GM19438 (cell line): ENCODE measurements around the gene NT5DC1.

Source experiments
- ATAC-seq: cut with Tn5 transposase; IDR thresholded peaks from one replicate; pipeline ENCODE4 v1.9.1; 2021; ENCODE audit warnings: low read depth; ENCODE audit not compliant: unreplicated experiment

The NT5DC1 gene

DNA sequence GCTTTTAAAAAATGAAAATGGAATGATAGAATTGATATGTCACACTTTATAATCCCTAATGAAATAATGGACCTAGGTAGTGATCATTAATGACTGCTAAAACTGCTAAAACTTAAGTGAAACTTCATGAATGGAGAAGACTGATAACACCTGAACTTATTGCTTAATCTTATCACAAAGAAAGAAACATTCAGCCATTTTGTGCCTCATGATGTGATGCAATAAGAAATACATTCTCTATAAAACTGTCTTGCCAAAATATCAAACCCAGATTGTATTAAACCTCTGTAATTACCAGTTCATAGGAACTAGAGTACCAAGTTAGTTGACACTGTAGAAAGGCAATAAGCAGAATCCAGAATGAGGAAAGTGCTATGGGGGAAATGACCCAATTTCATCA lies 79.7 kb downstream of the NT5DC1 start:
- no peak for ATAC-seq

DNA sequence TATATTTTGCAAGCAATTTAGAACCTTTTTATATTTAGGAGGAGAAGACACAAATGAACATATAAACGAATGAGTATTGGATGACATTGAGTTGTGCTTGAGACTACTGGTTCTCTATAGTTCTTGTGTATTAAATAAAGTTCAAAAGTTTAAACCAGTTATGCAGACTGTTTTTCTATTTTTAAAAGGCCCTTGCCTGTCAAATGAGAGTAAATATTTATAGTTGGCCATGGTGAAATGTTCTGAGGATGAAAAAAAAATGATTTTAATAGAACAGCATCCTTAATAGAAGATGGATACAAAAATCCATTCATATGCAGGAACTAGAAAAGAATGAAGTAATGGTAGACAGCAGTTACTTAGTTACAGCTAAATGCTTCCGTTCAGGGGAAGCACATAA lies 88.8 kb downstream of the NT5DC1 start:
- ATAC-seq, result no peak

GRCh38 chr6:116190550-116190949 lies 89.9 kb downstream of the NT5DC1 start:
- no peak for ATAC-seq

- ATAC-seq, result no peak
Observed at GRCh38 chr6:116191881-116192280, 91.2 kb downstream of the NT5DC1 start.

GRCh38 chr6:116192786-116193185 lies 92.1 kb downstream of the NT5DC1 start:
- no peak for ATAC-seq

DNA sequence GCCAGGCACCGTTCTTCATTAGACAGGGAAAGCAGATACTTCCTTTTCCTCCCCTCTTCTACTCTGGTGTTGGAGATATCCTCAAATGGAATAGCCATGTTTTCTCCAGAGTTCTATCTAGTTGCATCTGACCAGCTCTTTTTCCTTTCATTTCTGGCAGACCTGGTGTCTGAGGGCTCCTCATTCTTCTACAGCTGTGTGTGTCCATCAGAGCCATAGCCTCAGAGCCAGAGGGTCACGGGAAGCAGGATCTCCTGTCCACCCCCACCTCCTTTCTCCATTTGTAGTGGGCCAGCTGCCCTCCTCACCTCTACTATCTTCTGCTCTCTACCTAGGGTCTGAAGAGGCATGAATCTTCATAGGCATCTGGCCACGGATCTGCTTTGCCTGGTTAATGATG lies 96.2 kb downstream of the NT5DC1 start:
- no peak for ATAC-seq

DNA sequence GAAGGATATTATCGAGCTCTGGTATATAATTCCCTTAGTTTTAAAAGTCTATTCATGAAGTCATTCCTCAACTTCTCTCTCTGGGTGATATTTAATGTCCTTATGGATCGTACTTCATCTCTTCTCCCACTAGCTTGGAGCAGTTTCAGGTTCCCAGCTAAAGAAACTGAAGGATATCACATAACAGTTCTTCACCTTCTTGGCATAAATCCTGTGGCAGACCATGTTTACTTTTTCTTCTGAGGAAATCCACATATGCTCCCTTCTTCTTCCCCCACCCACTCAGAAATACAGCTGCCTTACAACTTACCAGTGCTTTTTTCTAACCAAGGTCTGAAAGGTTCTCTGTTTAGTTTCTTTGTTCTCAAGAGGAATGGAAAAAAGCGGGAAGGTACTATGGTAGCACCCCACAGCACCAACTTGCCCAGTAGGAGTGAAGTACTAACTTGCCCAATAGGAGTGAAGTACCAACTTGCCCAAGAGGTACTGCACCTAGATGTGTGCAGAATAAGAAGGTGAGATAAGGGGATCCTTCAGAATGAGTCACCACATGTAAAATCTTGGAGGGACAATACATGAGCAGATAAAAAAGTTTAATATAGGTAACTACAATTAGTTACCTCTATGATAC lies 100.1 kb downstream of the NT5DC1 start:
- no peak for ATAC-seq

GRCh38 chr6:116201538-116201937 lies 100.9 kb downstream of the NT5DC1 start:
- ATAC-seq, result no peak

GRCh38 chr6:116205281-116205680 lies 104.6 kb downstream of the NT5DC1 start:
- ATAC-seq, result no peak

GRCh38 chr6:116206231-116206903 lies 105.7 kb downstream of the NT5DC1 start:
- no peak for ATAC-seq

DNA sequence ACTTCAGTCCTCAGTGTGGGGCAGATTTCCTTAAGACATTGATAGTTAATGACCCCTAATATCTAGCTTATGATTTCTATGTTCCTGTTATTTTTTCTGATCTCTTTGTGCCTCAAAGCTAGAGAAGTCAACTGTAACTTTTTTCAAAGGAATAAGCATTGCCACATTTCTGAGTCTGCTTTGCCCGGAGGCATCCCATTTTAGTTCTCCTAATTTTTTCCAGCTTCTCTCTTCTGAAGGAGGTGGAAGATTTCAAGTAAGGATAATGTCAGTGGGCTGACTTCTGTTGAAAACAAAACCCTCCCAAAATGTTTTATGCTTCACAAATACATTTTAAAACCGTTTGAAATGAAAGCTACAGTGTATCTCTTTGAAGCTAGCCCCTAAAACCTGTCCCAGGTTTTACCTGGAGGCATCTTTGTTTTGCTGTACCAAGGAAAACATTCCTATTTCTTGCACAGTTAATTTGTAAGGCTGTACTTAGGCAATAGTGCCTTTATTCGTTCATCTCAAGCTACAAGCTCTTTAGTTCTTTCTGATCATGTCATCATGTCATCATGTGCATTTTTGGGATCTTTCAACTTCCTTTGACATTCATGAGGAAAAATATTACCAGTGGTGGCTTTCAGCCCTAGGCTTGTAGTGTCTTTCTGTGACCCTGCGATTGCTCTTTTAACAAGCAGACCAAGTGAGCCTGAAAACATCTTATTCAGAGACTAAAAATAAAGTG lies 107.6 kb downstream of the NT5DC1 start:
- ATAC-seq, result no peak

DNA sequence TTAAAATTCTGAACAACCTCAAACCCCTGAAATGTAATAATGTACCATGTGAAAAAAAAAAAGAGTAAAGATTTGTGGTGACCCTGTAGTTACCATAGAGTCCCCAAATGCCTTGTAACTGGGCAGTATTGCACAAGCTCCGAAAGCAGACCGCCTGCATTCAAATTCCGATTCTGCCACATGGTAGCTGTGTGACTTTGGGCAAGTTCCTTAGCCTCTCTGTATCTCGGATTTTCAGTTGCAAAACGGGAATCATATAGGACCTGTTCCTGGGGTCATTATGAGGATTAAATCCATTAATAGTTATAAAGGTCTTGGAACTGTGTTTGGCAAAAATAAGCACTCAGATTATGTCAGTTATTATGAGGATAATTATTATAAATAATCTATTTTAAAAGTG lies 109.7 kb downstream of the NT5DC1 start:
- no peak for ATAC-seq

- no peak for ATAC-seq
Observed at GRCh38 chr6:116210750-116211425, 110.2 kb downstream of the NT5DC1 start.

DNA sequence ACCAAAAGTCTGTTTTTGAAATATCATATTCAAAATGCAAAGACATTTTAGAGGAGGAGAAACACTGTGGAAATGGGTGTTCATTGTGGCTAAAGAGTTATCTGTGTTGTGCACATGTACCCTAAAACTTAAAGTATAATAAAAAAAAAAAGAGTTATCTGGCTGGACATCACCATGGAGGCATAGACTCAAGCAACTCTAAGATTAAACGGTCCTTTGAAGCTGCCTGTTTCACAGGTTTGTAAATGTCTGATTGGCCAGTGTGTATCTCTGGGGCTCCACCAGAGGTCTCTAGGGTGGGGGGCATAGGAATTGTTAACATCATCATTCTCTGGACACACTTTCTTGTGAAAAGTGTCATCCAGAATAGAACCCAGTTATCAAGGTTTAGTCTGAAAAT lies 114.0 kb downstream of the NT5DC1 start:
- no peak for ATAC-seq

- no peak for ATAC-seq
Observed at GRCh38 chr6:116215414-116215813, 114.8 kb downstream of the NT5DC1 start.

GRCh38 chr6:116217069-116217468 lies 116.4 kb downstream of the NT5DC1 start:
- ATAC-seq, result no peak

DNA sequence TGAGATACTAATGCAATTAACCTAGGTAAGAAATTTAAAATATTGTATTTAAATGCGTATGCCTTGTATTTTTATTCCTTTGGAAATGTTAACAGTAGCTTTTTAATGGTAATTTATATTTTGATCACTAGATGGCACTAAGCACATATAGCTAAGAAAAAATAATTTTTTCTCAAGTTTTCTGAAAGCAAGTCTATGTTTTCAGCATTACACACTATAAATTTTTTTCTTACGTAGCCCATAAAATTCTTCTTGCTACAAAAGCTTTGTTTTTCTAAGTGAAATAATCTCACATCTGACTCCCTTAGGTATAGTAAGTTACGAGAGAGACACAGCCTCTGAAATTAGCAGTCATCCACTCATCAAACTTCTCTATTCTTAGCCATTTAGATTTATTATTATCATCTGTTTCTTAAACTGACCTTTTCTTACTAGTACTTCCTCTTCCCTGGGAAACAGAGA lies 117.5 kb downstream of the NT5DC1 start:
- ATAC-seq, result no peak

GRCh38 chr6:116218866-116219265 lies 118.2 kb downstream of the NT5DC1 start:
- ATAC-seq, result no peak

DNA sequence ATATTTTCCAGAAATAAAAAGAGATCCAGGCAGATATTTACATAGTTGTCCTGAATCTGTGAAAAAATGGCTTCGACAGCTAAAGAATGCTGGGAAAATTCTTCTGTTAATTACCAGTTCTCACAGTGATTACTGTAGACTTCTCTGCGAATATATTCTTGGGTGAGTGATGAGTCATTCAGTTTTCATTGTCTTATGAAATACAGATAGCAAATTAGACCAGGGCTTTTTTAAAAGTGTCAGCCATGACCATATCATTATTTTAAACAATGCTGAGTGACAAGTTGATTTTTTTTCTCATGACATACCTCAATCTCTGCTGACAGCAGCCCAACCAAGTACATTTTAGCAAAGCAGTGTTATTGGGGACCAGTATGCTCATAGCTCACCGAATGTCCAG lies 120.4 kb downstream of the NT5DC1 start:
- no peak for ATAC-seq

DNA sequence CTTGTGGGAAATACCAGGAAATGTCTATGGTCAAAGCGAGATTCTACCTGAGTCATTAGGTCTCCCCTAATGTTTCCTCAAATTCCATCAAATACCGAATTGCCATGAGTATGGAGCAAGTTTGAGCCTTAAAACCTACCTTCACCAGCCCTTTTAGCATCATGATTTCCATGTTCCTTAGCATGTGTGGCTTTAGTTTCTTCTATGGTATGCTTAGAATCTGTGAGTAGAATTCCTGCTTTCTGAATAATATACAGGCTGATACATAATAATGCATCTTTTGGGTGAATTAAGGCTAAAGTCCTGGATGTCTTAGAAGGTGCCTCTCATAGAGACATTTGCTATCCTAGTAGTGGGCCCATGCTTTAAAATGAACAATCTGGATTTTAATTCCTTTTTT lies 121.3 kb downstream of the NT5DC1 start:
- no peak for ATAC-seq

GRCh38 chr6:116223355-116223754 lies 122.7 kb downstream of the NT5DC1 start:
- no peak for ATAC-seq
